ENCODE results near the gene TFPI.
A peak's percentile ranks its signal among the peaks of the same experiment; 100 is the strongest.

TFPI gene

DNA sequence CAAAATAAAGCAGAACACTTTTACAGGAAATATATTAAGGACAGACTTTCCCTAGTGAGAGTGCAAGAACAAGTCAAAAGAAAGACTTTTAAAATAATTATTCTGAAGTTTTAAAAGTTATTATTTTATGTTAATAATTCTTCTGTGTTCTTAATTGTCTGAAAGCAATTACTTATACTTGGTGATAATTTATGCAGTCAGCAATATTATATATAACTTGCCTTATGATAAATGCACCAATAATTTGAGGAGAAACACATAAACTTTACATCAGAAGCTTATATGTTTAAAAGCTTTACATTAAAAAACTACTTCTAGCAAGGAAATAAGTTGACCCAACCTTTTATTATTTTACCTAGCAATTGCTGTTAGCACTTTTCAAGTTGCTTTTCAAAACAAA is 102.7 kb downstream of the TFPI start:
- TF ChIP-seq, protein P1, sequence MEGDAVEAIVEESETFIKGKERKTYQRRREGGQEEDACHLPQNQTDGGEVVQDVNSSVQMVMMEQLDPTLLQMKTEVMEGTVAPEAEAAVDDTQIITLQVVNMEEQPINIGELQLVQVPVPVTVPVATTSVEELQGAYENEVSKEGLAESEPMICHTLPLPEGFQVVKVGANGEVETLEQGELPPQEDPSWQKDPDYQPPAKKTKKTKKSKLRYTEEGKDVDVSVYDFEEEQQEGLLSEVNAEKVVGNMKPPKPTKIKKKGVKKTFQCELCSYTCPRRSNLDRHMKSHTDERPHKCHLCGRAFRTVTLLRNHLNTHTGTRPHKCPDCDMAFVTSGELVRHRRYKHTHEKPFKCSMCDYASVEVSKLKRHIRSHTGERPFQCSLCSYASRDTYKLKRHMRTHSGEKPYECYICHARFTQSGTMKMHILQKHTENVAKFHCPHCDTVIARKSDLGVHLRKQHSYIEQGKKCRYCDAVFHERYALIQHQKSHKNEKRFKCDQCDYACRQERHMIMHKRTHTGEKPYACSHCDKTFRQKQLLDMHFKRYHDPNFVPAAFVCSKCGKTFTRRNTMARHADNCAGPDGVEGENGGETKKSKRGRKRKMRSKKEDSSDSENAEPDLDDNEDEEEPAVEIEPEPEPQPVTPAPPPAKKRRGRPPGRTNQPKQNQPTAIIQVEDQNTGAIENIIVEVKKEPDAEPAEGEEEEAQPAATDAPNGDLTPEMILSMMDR (IDR thresholded peaks at IDR 0.05; ENCODE audit: borderline replicate concordance, extremely low read depth, low read length, poor library complexity, severe bottlenecking): no peak
- TF ChIP-seq EZH2 (IDR thresholded peaks at IDR 0.05; ENCODE audit: borderline replicate concordance, low read depth, low read length, severe bottlenecking): no peak
- H3K36me3 ChIP-seq (ENCODE audit: insufficient read depth, low read length): no peaks in the 10 kb centered on the region

DNA sequence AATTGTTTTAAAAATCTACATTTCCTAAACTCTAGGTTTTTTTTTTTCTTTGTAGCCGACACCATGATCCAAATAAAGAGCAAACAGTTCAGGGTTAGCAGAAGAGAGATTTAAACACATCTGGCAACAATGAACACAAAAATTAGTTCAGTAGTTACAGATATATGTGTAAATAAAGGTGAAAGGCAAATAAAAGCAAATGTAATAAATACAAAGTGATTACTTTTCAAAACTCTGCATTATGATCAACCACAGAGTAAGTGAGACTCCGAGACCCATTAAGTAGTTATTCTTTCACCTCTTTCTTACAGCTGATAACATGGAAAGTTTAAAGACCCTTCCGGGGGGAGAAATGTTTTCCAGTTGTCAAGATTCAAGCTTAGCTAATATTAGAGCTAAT is 106.9 kb downstream of the TFPI start:
- TF ChIP-seq, protein P1 (IDR thresholded peaks at IDR 0.05; ENCODE audit: borderline replicate concordance, extremely low read depth, low read length, poor library complexity, severe bottlenecking): no peak
- TF ChIP-seq EZH2 (IDR thresholded peaks at IDR 0.05; ENCODE audit: borderline replicate concordance, low read depth, low read length, severe bottlenecking): no peak
- Histone ChIP-seq H3K27me3 (ENCODE audit: insufficient read depth, low read length, poor library complexity) (no peaks in the 10 kb centered on the region), H3K36me3 (ENCODE audit: insufficient read depth, low read length) (no peaks in the 10 kb centered on the region), H3K9ac (ENCODE audit: low read depth, low read length) (no peak overlapping the region), H3K9me3 (ENCODE audit: insufficient read depth, low read length, severe bottlenecking) (no peaks in the 10 kb centered on the region), H3K4me3 (ENCODE audit: low read depth in 1 of 2, low read length in 2 of 2) (no peak overlapping the region), H3K4me2 (ENCODE audit: insufficient read depth, low read length) (no peak overlapping the region), H2AFZ (ENCODE audit: low read depth, low read length) (0 out of 2 replicates have a peak overlapping the region, but pooled peaks have one; percentile 16), H3K79me2 (ENCODE audit: insufficient read depth, low read length) (no peaks in the 10 kb centered on the region), H4K20me1 (ENCODE audit: insufficient read depth, low read length) (no peaks in the 10 kb centered on the region), H3K27ac (ENCODE audit: low read length) (no peak overlapping the region), H3K4me1 (ENCODE audit: insufficient read depth, low read length) (peaks cover 8% of the 10 kb centered on the region; the same call in 1 of the 2 replicates)
- DNase-seq: no peak
- no peak for ATAC-seq (ENCODE audit: insufficient read depth, low read depth)

More for the DNA sequence above, 102.7 kb downstream of the TFPI start:
- H2AFZ ChIP-seq (ENCODE audit: low read depth, low read length): no peak overlapping the region
- H4K20me1 ChIP-seq (ENCODE audit: insufficient read depth, low read length): no peaks in the 10 kb centered on the region
- H3K79me2 ChIP-seq (ENCODE audit: insufficient read depth, low read length): no peaks in the 10 kb centered on the region
- no peak overlapping the region for H3K4me3 ChIP-seq (ENCODE audit: low read depth in 1 of 2, low read length in 2 of 2)
- no peaks in the 10 kb centered on the region for H3K27me3 ChIP-seq (ENCODE audit: insufficient read depth, low read length, poor library complexity)
- ATAC-seq (ENCODE audit: insufficient read depth, low read depth): no peak
- H3K9ac ChIP-seq (ENCODE audit: low read depth, low read length): no peak overlapping the region
- H3K27ac ChIP-seq (ENCODE audit: low read length): no peak overlapping the region
- no peaks in the 10 kb centered on the region for H3K9me3 ChIP-seq (ENCODE audit: insufficient read depth, low read length, severe bottlenecking)
- peaks cover 8% of the 10 kb centered on the region; the same call in 1 of the 2 replicates for H3K4me1 ChIP-seq (ENCODE audit: insufficient read depth, low read length)
- H3K4me2 ChIP-seq (ENCODE audit: insufficient read depth, low read length): no peak overlapping the region
- DNase-seq: no peak

DNA sequence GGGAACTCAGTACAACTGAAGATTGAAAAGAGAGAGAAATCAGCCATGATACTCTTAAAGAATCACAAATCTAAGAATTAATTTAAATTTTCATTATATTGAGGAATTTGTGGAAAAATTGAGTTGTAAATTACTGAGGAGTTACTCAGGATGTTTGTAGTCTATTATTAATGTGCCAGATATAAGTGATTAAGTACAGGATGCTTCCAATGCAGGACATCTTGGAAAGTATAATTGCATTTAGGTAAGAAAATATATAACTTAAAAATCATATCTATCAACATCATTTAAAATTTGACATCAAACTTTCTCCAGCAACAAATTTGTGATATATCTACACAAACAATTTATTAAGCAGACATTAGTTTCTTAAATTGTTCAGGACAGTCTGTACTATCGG is 107.5 kb downstream of the TFPI start:
- DNase-seq: no peak
- no peaks in the 10 kb centered on the region for H3K9me3 ChIP-seq (ENCODE audit: insufficient read depth, low read length, severe bottlenecking)
- H3K36me3 ChIP-seq (ENCODE audit: insufficient read depth, low read length): no peaks in the 10 kb centered on the region
- no peak overlapping the region for H3K4me2 ChIP-seq (ENCODE audit: insufficient read depth, low read length)
- H4K20me1 ChIP-seq (ENCODE audit: insufficient read depth, low read length): no peaks in the 10 kb centered on the region
- H3K9ac ChIP-seq (ENCODE audit: low read depth, low read length): no peak overlapping the region
- TF ChIP-seq, protein P1 (IDR thresholded peaks at IDR 0.05; ENCODE audit: borderline replicate concordance, extremely low read depth, low read length, poor library complexity, severe bottlenecking): no peak
- no peak for TF ChIP-seq EZH2 (IDR thresholded peaks at IDR 0.05; ENCODE audit: borderline replicate concordance, low read depth, low read length, severe bottlenecking)
- peaks cover 8% of the 10 kb centered on the region; the same call in 1 of the 2 replicates for H3K4me1 ChIP-seq (ENCODE audit: insufficient read depth, low read length)
- no peaks in the 10 kb centered on the region for H3K27me3 ChIP-seq (ENCODE audit: insufficient read depth, low read length, poor library complexity)
- no peak overlapping the region for H3K4me3 ChIP-seq (ENCODE audit: low read depth in 1 of 2, low read length in 2 of 2)
- no peaks in the 10 kb centered on the region for H3K79me2 ChIP-seq (ENCODE audit: insufficient read depth, low read length)
- no peak for ATAC-seq (ENCODE audit: insufficient read depth, low read depth)
- H3K27ac ChIP-seq (ENCODE audit: low read length): no peak overlapping the region
- no peak overlapping the region for H2AFZ ChIP-seq (ENCODE audit: low read depth, low read length)

DNA sequence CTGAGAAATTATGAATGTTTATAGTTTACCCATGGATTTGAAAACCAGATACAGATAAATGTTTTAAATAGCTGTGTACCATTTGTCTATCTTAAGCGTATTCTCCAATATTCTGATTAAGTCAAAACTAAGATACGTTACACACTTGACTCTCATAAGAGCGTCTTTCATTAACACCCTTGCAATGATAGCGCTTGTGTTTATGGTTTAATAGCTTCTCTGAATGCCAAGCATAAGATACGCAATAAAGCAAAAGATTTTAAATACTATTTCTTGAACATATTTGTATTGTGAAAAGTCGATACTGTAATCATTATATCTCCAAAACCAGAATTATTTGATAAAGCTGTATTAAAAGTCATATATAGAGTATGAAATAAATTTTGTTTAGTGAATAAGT is 109.2 kb downstream of the TFPI start:
- H3K9me3 ChIP-seq (ENCODE audit: insufficient read depth, low read length, severe bottlenecking): no peaks in the 10 kb centered on the region
- H3K27me3 ChIP-seq (ENCODE audit: insufficient read depth, low read length, poor library complexity): no peaks in the 10 kb centered on the region
- H4K20me1 ChIP-seq (ENCODE audit: insufficient read depth, low read length): no peaks in the 10 kb centered on the region
- DNase-seq (no peak), ATAC-seq (ENCODE audit: insufficient read depth, low read depth) (no peak)
- no peak overlapping the region for H3K27ac ChIP-seq (ENCODE audit: low read length)
- TF ChIP-seq, protein P1 (IDR thresholded peaks at IDR 0.05; ENCODE audit: borderline replicate concordance, extremely low read depth, low read length, poor library complexity, severe bottlenecking): no peak
- no peak for TF ChIP-seq EZH2 (IDR thresholded peaks at IDR 0.05; ENCODE audit: borderline replicate concordance, low read depth, low read length, severe bottlenecking)
- no peak overlapping the region for H3K4me2 ChIP-seq (ENCODE audit: insufficient read depth, low read length)
- peaks cover 8% of the 10 kb centered on the region; the same call in 1 of the 2 replicates for H3K4me1 ChIP-seq (ENCODE audit: insufficient read depth, low read length)
- no peaks in the 10 kb centered on the region for H3K79me2 ChIP-seq (ENCODE audit: insufficient read depth, low read length)
- no peak overlapping the region for H2AFZ ChIP-seq (ENCODE audit: low read depth, low read length)
- H3K36me3 ChIP-seq (ENCODE audit: insufficient read depth, low read length): no peaks in the 10 kb centered on the region
- H3K4me3 ChIP-seq (ENCODE audit: low read depth in 1 of 2, low read length in 2 of 2): no peak overlapping the region
- no peak overlapping the region for H3K9ac ChIP-seq (ENCODE audit: low read depth, low read length)

Measured in DND-41 (cell line).